Activated CD8-positive, alpha-beta memory T cell treated with anti-CD3 and anti-CD28 coated beads, Interleukin-2, amount 50 U/mL, for 4 hours (primary cell): ENCODE measurements around the gene ODAD4.
A peak's percentile ranks its signal among the peaks of the same experiment; 100 is the strongest.

Experiments
- DNase-seq: peaks from one replicate; pipeline ENCODE4 v3.0.0-alpha.2; 2020

ODAD4 gene

DNA sequence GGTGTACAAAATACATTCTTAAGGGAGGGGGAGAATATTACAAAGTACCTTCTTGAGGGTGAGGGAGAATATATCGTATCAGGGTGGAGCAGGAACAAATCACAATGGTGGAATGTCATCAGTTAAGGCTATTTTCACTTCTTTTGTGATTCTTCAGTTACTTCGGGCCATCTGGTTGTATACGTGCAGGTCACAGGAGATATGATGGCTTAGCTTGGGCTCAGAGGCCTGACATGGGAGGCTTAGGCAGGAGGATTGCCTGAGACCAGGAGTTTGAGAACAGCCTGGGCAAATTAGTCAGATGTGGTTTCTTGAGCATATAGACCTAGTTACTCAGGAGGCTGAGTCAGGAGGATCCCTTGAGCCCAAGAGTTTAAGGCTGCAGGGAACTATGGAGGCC is 13.1 kb downstream of the ODAD4 start:
- DNase-seq: no peak

DNA sequence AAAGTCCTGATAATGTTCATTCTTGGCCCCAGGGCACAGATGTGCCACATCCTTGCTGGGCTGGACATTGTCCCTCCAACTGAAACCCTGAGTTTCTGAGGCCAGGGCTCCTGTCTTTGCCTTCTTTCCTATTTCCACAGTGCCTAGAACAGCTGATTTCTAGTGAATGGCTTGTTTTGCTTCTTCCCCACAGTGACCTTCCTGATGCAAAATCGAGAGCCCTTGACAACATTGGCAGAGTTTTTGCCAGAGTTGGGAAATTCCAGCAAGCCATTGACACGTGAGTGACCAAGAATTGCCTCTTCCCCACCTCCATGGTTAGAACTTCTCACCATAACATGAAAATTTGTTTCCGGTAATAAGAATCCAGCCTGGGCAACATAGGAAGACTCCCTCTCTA is 14.5 kb downstream of the ODAD4 start:
- DNase-seq: no peak

DNA sequence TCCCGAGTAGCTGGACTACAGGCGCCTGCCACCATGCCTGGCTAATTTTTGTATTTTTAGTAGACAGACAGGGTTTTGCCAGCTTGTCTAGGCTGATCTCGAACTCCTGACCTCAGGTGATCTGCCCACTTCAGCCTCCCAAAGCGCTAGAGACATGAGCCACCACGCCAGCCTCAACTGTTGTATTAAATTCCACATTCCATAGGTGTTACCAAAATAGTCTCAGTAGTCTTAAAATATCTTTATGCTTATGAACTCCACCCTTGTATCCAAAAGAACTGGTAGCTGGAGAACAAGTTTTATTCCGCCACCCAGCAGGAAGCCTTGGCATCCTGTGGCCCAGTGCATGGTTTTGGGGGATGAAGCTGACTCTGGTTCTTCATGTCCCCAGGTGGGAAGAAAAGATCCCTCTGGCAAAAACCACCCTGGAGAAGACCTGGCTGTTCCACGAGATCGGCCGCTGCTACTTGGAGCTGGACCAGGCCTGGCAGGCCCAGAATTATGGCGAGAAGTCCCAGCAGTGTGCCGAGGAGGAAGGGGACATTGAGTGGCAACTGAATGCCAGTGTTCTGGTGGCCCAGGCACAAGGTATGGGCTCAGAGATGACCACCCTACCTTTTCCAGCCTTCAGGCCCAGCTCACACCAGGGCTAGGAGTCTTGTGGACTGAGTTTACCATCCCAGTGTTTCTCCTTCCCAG is 18.5 kb downstream of the ODAD4 start:
- no peak for DNase-seq

DNA sequence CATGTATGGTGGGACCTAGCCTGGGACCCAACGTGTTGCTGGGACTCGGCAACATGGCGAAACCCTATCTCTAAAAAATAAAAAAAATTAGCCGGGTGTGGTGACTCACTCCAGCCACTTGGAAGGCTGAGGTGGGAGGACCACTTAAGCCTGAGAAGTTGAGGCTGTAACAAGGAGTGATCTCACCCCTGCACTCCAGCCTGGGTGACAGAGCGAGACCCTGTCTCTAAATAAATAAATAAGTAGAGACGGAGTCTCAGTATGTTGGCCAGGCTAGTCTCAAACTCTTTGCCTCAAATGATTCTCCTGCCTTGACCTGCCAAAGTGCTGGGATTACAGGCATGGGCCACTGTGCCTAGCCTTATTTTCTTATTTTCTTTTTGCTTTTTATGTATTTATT is 26.1 kb downstream of the ODAD4 start:
- DNase-seq: no peak

DNA sequence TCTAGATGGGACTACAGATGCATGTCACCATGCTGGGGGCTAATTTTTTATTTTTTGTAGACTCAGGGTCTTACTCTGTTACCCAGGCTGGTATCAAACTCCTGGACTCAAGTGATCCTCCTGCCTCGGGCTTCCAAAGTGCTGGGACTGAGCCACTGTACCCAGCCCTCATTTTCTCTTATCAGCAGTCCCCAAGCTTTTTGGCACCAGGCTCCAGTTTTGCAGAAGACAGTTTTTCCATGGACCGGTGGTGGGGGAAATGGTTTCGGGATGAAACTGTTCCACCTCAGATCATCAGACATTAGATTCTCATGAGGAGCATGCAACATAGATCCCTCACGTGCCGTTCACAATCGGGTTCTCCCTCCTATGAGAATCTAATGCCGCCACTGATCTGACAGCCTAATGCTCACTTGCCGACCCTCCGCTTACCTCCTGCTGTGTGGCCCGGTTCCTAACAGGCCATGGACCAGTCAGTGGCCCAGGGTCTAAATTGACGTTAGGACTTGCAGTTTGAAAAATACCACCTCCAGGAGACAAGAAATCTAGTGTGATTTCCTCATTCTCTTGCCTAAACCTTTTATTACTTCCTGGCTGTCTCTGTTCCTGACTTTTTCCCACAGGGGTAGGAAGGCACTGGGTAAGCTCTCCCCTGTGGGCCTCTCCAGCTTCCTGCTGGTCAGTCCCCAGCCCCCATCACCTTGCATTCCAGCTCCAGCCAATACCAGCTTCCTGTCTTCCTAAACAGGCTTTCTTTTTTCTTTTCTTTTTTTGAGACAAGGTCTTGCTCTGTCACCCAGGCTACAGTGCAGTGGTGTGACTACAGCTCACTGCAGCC is 26.8 kb downstream of the ODAD4 start:
- no peak for DNase-seq

DNA sequence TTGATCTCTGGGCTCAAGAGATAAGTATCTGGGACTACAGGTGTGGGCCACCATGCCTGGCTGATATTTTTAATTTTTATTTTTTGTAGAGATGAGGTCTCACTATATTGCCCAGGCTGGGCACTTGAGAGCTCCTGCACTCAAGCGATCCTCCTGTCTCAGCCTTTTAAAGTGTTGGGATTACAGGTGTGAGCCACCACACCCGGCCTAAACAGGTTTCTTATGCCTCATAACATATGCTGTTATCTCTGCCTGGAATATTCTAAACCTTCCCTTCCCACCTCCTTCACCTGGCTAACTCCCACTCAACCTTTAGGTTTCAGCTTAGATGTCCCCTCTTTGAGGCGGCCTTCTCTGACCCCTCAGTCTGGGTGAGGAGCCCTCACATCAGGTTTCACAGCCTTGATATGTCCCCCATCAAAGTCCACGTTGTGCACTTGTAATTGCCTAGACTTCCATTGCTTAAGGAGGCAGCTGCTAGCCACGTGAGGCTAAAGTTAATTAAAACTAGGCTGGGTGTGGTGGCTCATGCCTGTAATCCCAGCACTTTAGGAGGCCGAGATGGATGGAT is 27.5 kb downstream of the ODAD4 start:
- DNase-seq: no peak

DNA sequence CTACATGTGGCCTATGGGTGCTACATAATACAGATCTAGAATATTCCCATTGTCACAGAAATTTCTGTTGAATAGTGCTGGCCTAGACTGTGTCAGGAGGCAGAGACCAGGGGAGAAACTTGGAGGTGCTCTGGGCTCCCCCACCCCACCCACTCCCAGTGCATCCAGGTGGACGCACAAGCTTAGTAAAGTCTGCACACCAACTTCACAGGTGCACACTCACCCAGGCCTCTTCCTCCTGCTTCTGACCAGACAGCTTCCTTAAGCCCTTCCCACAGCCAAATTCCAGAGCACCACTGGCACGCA is 28.6 kb downstream of the ODAD4 start:
- no peak for DNase-seq

DNA sequence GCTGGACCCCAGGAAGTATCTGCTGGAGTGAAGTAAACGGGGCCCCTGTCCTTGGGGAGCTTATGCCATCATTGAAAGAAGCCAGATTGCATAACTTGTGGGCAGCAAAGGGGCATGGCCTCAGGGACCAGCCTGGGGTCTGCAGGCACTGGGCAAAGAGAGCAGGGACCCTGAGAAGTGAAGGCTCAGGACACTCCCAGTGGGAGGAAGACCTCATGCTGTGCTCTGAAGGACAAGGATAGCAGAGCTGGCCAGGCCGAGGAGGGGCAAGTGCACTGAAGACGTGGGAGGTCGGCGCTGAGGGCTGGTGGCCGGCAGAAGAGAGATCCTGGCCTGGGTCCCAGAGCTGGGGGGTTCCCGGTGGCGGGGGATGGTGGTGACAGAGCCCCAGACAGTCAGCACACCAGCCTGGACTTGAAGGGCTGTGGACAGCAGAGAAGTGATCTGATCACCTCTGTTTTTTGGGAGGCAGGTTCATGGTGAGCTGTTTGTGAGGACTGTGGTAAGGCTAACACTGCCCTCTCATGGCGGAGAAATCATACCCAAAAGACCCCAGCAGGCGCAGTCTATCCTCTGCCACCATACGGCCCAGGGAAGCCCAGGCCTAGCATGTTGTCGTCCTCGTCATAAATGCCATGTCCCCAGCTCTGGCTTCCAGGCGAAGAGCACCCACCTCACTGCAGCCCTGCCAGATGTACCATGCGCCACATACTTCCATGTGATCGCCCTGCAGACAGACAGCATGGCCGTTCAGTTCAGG is 29.1 kb downstream of the ODAD4 start:
- DNase-seq: no peak

DNA sequence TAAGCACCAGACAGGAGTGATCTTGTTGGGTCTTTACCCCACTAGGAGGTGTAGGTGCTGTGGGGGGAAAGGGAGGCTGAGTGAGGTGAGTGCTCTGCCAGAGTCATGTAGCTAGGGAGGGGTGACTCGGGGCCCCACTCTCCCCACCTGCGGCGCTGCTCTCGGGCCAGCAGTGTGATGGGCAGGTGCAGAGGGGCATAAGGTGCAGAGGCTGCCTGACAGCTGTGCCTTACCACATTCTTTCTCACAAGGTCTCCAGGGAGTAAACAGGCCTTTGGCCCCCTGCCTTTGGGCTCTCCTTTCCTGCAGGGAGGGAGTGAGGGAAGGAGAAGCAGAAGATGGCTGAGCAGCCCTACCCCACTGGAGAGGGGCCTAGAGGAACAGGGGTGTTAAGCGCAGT is 31.7 kb downstream of the ODAD4 start:
- DNase-seq: no peak

DNA sequence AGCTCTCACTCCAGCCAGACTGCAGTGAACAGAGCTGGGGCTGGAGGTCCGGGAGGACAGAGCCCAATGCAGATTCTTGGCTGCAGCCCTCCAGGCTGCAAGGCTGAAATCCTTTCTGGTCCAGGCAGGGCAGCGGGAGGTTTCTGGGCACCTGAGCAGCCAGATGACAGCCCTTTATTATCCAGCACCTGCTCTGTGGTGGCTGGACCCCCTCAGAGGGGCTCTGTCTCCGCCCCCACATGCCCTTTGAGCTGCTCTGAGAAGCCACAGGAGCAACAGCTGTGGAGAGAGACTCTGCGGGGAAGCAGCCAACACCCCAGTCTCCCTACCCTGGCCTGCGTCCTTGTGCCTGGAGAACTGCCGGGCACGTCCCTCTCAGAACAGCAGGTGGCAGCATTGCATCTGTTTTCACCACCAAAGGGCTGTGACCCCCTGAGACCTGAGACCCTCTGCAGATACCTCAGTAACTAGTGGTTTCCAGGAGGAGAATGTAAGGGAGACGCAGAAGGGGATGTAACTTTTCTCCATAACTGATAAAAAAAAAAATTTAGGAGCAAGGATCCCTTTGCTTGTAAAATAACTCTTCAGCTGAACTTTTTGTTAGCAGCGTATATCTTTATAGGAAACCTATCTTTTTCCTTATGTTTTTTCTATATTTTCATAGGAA is 32.5 kb downstream of the ODAD4 start:
- peak; percentile 73 for DNase-seq

DNA sequence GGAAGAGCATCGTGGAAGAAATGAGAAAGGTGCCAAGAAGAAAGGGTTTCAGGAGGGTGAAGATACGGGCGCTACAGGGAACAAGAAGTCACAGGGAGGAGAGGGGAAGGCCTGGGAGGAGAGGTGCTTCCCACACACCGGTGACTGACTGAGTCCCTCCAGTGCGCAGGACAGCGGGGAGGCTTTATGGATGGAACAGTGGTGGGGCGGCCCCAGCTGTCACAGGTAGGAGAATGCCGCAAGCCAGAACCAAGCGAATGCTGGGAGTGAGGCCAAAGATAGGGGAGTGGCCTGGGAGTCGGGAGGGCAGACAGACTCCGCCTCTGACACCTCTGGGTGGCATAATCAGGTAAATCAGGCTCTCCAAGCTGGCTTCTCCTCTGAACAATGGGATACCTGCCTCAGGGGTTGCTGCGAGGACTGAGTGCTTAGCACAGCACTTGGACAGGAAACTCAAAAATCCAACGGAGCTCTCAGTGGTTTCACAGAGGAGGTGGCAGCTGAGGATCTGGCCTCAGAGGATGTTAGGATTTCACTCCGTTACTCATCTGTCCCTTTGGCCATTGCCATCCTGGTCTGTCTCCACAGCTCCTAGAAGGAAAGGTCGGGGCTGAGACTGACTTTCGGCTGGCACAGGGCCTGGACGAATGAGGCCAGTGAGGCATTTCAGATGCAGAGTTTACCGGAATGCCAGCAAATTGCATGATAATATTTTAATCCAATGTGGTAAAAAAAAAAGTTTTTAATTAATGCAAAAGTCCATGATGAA is 35.5 kb downstream of the ODAD4 start:
- peak; percentile 59 for DNase-seq

DNA sequence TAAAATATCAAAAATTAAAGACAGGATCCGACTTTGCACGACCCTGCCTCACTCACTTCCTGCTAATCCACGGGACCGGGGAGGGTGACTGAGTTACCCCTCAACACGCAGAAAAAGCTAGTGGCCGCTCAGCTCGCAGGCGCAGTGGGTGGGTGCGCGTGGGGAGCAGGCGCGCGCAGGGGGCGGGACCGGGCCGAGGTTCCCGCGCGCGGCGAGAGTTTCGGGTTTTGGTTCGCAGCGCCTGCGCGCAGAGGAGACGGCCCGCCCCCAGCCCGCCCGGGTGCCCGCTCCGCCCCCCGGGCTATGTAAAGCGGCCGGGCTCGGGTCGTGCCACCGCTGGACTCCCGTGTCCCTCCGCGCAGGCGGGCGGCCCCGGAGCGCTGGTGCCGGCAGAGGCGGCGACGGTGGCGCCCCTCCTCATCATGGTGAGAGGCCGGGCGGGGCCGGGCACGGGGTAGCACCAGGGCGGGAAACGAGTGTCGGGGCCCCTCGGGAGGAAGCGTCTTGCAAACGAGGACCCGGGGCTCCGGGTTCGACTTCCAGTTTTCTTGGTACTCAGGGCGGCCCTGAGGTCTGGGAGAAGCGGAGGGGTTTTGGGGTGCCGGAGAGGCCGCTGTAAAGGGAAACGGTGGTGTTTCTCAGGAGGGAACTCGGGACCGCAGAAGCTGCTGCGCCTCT is 36.2 kb downstream of the ODAD4 start, which contains the start of gene CNP:
TSS of gene CNP (plus strand) at position 333 of the 678 bp plus-strand sequence. CDS start at position 423, 90 bp downstream.
- peak; percentile 93 for DNase-seq

DNA sequence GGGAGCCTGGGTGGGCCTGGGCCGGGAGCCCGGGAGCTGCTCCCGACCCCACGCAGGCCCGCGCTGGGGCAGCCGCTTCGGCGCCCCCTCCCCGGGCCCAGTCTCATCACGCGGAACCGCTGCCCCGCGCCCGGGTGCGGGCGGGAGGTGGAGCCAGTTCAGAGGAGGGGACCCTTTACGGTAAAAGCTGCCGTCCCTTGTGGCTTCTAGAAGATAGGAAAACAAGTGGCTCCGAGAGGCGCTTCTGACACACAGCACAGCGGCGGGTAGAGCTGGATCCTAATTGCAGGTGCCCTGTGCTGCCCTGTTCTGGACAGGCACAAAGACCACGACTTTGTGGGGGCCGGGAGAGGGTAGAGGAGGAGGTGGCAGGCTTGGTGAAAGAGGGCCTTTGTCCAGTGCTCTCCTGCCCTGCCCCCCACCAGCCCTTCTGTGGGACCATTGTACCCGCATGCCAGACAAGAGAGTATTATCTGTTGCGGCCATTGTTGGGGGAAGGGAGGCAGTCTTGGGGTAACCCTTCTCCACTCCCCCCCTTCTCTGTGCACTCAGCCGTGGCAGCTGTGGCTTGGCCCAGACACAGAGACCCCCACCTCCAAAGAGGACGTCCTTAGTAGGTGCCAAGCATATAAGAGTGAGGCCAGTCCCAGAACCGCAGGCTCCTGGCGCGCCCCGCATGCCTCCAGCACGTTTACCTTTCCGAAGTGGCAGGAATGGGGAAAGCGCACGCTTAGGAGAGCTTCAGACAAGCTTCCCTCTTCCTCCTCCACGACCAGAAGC is 36.9 kb downstream of the ODAD4 start:
- peak; percentile 32 for DNase-seq

DNA sequence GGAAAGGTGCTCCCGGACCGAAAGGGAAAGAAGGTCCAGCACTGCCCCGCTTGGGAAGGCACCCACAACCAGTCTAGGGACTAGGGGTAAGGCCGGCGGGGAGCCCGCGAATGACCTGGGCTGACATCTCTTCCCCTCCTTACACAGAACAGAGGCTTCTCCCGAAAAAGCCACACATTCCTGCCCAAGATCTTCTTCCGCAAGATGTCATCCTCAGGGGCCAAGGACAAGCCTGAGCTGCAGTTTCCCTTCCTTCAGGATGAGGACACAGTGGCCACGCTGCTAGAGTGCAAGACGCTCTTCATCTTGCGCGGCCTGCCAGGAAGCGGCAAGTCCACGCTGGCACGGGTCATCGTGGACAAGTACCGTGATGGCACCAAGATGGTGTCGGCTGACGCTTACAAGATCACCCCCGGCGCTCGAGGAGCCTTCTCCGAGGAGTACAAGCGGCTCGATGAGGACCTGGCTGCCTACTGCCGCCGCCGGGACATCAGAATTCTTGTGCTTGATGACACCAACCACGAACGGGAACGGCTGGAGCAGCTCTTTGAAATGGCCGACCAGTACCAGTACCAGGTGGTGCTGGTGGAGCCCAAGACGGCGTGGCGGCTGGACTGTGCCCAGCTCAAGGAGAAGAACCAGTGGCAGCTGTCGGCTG is 37.6 kb downstream of the ODAD4 start:
- no peak for DNase-seq

DNA sequence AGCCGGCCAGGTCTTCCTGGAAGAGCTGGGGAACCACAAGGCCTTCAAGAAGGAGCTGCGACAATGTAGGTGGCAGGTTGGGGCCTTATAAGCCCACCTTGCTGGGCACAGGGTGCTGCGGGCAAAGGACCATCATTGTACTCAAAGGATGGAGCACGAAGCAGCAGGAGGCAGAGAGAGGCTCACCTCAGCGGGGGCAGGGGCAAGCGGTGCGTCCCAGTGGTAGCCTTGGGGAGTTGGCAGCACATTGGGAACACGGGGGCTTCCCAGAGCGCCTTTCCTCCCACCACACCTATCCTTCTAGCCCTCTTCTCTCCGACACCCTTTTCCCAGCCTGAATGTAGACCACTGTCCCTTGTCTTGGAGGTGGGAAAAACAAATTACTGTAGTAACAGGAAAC is 38.3 kb downstream of the ODAD4 start:
- DNase-seq: no peak

DNA sequence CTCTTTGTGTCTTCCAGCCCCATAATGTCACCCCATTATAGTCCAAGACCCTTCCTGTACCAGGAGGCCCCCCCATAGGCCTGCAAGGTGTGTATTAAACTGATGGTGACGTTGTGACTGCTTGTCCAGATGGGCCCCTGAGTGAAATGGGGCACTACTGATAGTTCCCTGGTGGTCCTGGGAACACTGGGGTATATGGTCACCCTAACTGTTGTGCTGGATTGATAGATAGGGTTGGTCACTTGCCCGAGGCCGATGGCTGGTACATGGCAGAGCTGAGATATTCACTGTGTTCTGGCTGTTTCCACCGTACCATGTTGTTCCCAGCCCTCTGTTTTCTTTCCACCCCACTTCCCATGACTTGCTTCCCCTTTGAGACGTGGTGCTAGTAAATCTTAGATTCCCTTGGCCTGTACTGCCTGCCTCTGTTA is 40.5 kb downstream of the ODAD4 start:
- no peak for DNase-seq

DNA sequence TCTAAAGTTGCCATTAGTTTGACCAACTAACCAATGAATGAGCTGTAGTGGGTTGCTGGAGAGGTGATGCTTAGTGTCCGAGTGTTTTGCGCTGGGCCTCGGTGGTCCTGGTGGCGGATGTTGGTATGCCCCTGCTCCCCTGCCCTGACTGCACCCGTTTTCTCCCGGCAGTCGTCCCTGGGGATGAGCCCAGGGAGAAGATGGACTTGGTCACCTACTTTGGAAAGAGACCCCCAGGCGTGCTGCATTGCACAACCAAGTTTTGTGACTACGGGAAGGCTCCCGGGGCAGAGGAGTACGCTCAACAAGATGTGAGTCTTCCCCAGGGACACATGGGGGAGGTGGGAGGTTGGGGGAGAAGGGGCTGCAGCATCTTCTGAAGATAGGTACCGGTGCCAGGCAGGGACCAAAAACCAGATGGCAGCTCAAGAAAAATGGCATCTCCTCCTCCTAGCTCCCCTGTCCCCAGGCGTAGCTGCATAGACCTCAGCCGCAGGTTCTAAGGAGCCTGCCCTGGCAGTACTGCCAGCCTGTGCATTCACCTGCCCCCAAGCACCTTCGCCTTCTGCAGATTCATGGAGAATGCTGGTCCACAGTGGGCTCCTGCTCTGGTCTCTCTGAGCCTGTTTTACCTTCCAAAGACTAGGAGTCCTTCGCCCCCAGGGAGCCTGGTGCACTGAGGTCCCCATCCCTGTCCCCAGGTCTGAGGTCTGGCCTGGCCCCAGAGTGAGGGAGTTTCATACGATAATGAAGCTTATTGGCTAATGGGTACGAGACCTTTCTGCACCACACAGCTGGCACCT is 41.5 kb downstream of the ODAD4 start:
- no peak for DNase-seq

DNA sequence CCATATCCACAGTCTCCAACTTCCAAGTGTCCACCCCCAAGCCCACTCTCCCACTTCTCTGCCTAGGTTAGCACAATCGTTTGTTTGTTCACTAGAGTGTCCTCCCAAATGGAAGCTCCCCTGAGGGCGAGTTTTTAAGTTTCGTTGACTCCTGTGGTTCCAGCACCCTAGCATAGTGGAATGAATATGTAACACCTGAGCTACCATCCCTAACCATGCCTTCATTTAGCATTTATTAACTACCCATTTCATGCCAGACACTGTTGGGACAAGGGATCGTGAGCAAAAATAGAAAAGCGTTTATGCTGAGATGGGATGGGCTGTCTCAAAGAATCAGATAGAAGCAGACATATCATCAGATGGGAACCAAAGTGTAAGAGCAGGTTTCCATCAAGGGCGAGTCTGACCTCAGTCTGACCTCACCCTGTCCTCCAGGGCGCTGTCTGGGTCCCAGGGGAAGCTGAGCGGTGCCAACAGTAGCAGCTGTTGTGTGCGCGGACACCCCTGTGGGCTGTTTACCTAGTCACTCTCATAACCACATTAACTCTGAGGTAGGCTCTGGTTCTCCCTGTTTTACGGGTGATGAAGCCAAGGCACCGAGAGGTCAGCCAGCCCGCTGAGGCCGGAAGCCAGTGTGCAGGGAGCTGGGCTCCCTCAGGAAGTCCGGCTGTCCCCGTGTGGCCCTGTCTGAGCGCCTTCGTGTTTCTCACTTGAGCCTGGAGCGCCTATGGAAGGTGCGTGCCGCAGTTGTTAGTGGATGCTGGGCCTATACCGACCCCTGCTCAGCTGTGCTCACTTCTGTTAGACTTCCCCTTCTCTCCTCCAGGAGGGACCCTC is 42.4 kb downstream of the ODAD4 start:
- no peak for DNase-seq
